GM20431 (cell line): ENCODE data around the gene NOP16.

Source experiments
- in situ Hi-C: fragments of 300-500 bp; cut with MseI, MboI; formaldehyde crosslinking; loops from one replicate; pipeline ENCODE4 v1.15.0; 2020; ENCODE audit warnings: low sequenced_read_pairs; ENCODE audit not compliant: unreplicated experiment

Gene NOP16

GRCh38 chr5:176365351-176366231 is 22.8 kb downstream of the NOP16 start, which contains the start of gene ARL10:
TSS of gene ARL10 (plus strand) at chr5:176365487. CDS start at chr5:176365564, 77 bp downstream.
- in situ Hi-C loops, result no loop called here

- in situ Hi-C loops, result no loop called here
Measured at GRCh38 chr5:176364765-176365350, 23.5 kb downstream of the NOP16 start.

- in situ Hi-C loops, result no loop called here
Measured at GRCh38 chr5:176362233-176362490, 26.2 kb downstream of the NOP16 start.

- in situ Hi-C loops, result no loop called here
Measured at GRCh38 chr5:176361437-176362232, 26.8 kb downstream of the NOP16 start, which contains the start of gene KIAA1191. TSS of gene KIAA1191 (minus strand) at chr5:176361764. CDS start at chr5:176359508, 2,256 bp downstream.

GRCh38 chr5:176360894-176361436 is 27.4 kb downstream of the NOP16 start:
- in situ Hi-C loops, result no loop called here

- in situ Hi-C loops, result no loop called here
Measured at GRCh38 chr5:176359658-176360057, 28.7 kb downstream of the NOP16 start.

GRCh38 chr5:176356179-176356566 is 32.2 kb downstream of the NOP16 start:
- in situ Hi-C loops, result no loop called here

- in situ Hi-C loops, result no loop called here
Measured at GRCh38 chr5:176355400-176356178, 32.8 kb downstream of the NOP16 start.

- in situ Hi-C loops, result no loop called here
Measured at GRCh38 chr5:176353533-176353932, 34.9 kb downstream of the NOP16 start.

GRCh38 chr5:176352116-176352878 is 36.1 kb downstream of the NOP16 start:
- in situ Hi-C loops, result no loop called here

DNA sequence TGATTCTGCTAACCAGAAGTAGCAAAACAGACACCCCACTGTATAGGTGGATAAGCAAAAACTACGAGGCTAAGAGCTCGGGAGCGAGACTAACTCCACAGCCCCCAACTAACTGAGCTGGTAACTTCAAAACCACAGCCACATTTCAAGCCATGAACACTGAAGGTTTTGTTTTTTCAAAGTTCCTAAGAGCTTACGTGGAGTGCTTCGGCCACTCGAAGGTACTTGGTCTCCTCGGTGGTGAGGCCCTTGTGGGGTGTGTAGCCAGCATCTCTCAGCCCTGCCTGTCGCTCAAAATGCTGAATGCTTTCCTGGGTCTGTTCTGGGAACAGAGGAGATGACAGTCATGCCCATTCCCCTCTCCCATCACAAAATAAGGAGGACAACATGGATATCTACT is 38.0 kb downstream of the NOP16 start:
- in situ Hi-C loops, result no loop called here

DNA sequence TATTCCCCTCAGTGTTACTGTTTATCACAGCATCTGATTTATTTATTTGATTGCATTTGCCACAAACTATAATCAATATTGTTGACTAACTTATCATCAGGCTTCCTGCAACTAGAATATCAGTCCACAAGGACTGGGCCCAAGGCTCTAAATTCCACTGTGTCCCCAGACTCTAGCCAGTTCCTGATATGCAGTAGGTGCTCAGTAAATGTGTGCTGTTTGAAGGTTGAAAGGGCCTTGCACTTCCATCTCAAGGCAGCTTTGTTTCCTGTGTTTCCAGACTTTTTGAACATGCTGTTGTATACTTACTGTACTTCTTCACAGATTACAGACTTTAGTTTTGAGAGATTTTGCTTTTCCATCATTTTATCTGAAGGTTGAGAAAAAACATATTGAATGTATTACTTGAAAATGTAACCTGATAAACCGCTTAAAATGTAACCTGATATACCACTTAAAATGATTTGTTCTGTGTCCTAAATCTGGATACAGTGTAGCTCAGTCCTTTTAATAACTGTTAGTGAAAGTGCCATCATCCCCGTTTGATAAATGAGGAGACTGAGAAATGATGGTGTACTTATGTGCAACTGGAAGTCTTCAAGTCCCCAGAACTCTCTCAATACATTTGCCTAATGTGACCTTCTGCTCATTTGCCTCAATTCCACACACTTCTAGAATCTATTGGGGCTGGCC is 45.5 kb downstream of the NOP16 start:
- in situ Hi-C loops, result no loop called here

GRCh38 chr5:176342158-176342483 is 46.3 kb downstream of the NOP16 start:
- in situ Hi-C loops, result no loop called here

DNA sequence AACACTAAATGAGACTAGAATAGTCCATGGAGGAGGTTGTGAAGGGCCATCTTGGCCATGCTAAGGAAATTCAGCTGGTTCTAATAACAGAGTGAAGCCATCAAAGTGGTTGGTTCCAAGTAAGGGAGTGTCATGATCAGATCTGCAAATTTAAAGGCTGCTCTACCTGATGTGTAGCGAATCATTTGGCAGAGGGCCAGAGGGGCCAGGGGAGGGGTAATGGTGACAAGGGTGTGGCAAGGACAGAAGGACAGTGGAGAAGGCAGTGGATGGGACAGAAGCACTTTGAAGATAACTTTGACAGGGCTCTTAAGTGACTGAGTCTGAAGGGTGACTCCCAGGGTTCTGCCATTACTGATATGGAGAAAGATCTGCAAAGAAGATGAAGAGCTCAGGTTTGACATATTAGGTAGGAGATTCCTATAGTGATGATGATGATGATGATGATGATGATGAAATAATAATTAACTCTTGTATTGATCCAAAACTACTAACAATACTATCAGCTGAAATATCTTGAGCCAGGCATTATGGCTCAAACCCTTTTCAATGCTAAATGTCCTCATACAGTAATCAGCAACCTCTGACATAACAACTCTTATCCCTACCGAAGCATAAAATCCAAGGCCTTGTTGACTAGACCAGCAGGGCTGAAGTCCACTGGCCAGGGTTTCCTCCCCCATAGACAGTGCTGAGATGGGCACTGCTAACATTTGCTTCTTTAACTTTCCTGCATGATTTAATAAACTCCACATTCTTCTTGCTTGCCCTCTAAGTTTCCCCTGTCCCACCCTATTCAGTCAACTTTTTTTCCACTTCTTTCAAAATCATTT is 46.9 kb downstream of the NOP16 start:
- in situ Hi-C loops, result no loop called here

- in situ Hi-C loops, result no loop called here
Measured at GRCh38 chr5:176339304-176339703, 49.1 kb downstream of the NOP16 start.

DNA sequence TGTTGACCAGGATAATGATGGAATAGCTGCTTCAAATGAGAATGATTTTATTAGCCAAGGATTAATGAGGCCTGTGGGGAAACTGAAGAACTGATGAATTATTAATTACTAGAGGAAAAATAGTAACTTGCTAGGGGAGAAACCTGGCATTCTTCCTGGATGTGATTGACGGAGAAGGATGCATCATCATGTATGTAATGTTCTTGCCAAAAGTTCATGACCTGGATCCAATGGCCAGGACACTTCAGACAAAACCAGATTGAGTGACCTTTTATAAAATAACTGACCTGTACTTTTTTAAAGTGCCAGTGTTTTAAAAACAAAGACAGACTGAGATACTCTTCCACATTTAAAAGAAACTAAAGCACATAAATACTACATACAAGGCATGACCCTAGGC is 50.5 kb downstream of the NOP16 start:
- in situ Hi-C loops, result no loop called here

- in situ Hi-C loops, result no loop called here
Measured at GRCh38 chr5:176334031-176334770, 54.2 kb downstream of the NOP16 start.
